Panc1 (cell line): ENCODE measurements around the gene GYPA. TPM values are rescaled to one million over a fixed set of nuclear protein-coding genes. Genes with fewer than 3 reads are reported as not detected.
"Not testable (repeated sequence)": the region's sequence is repeated elsewhere in the genome, so short reads cannot be mapped to it uniquely, and the experiment has no call there.

Source experiments
- ATAC-seq: fragments of 200-7000 bp; cut with Tn5 transposase; 2 replicates; pipeline ENCODE4 v1.9.1; 2020; ENCODE audit warnings: mild to moderate bottlenecking, moderate library complexity
- BruUV-seq: library from RNA; stranded (reverse); fragments of 400-500 nt; replicated peaks from 2 replicates; lab custom pipeline; 2021; lab: Mats Ljungman, UMichigan
- CTCF ChIA-PET: fragments of 300-600 bp; sonication (Branson Sonifier 250); formaldehyde crosslinking; loops from one replicate; lab custom pipeline; 2022; ENCODE audit warnings: antibody characterized with exemption; lab: Charles Lee
- POLR2A ChIA-PET: fragments of 300-600 bp; sonication (Branson Sonifier 250); formaldehyde crosslinking; loops from one replicate; lab custom pipeline; 2022; ENCODE audit warnings: antibody characterized with exemption; lab: Charles Lee
- DNase-seq: peaks from one replicate; pipeline ENCODE4 v3.0.0-alpha.2; 2010; ENCODE audit warnings: low read depth, low spot score
- H3K27ac ChIP-seq: 2 replicates; pipeline ENCODE4 v1.5.1; 2011; ENCODE audit warnings: mild to moderate bottlenecking, low read length, inconsistent platforms
- H3K27me3 ChIP-seq: fragments of 200-500 bp; sonication (Bioruptor generic); 2 replicates; pipeline ENCODE4 v1.6.0; 2014; ENCODE audit warnings: low read length, inconsistent platforms; ENCODE audit not compliant: control insufficient read depth, insufficient read depth
- H3K36me3 ChIP-seq: fragments of 200-500 bp; sonication (Bioruptor generic); 2 replicates; pipeline ENCODE4 v1.5.1; 2014; ENCODE audit warnings: inconsistent platforms, mild to moderate bottlenecking, low read length, moderate library complexity; ENCODE audit not compliant: control insufficient read depth, insufficient read depth
- H3K4me1 ChIP-seq: 2 replicates; pipeline ENCODE4 v1.5.1; 2011; ENCODE audit warnings: inconsistent platforms, mild to moderate bottlenecking, low read length, moderate library complexity; ENCODE audit not compliant: control insufficient read depth, insufficient read depth
- H3K4me3 ChIP-seq, 2 experiments: 2 replicates each; pipeline ENCODE4 v1.5.1; 2011 to 2012; ENCODE audit warnings: low read depth in 2 of 2, low read length in 2 of 2, mild to moderate bottlenecking in 2 of 2, inconsistent platforms in 1 of 2, moderate library complexity in 1 of 2
- H3K9me3 ChIP-seq: fragments of 200-500 bp; sonication (Bioruptor generic); 2 replicates; pipeline ENCODE4 v1.5.1; 2014; ENCODE audit warnings: low read depth, mild to moderate bottlenecking, inconsistent platforms, low read length, moderate library complexity; ENCODE audit not compliant: control insufficient read depth, insufficient read depth
- REST ChIP-seq, 2 experiments: IDR thresholded peaks; 2 replicates each; pipeline ENCODE4 v1.6.1; 2011 to 2012; ENCODE audit warnings: low read depth in 2 of 2, control low read depth in 1 of 2, low read length in 1 of 2, mild to moderate bottlenecking in 1 of 2, moderate library complexity in 1 of 2; ENCODE audit not compliant: insufficient read depth in 1 of 2
- in situ Hi-C: cut with HindIII; loops from 2 replicates; pipeline ENCODE4 v1.10.0; 2016; ENCODE audit warnings: low sequenced_read_pairs, low pct_unique_long_range_greater_than_20kb
- intact Hi-C: fragments of 100-400 bp; cut with micrococcal nuclease; formaldehyde crosslinking; loops from one replicate; pipeline ENCODE4 v1.10.0; 2022; ENCODE audit not compliant: unreplicated experiment
- total RNA-seq: library from RNA; stranded (reverse); gene quantifications from one replicate; pipeline ENCODE4 v1.2.1, GENCODE V29; 2021; ENCODE audit not compliant: unreplicated experiment

GYPA gene
- total RNA-seq, 1 experiment from 2014 or later = not detected

- H3K27me3 ChIP-seq, CTCF ChIA-PET, BruUV-seq, H3K27ac ChIP-seq, H3K36me3 ChIP-seq, intact Hi-C loops, ATAC-seq, H3K4me1 ChIP-seq, H3K9me3 ChIP-seq, POLR2A ChIA-PET, in situ Hi-C loops, H3K4me3 ChIP-seq, DNase-seq: not testable (repeated sequence)
Observed at GRCh38 chr4:144091181-144091580, 49.3 kb downstream of the GYPA start.

- DNase-seq (no peak), ATAC-seq (no peak)
- Histone ChIP-seq H3K36me3 (no peaks in the 10 kb centered on the region), H3K9me3 (no peaks in the 10 kb centered on the region), H3K27ac (no peak overlapping the region), H3K4me1 (no peaks in the 10 kb centered on the region), H3K4me3 (no peak overlapping the region), H3K27me3 (no peaks in the 10 kb centered on the region)
- ChIA-PET POLR2A (no interaction called here), CTCF (no interaction called here)
- intact Hi-C loops (no loop called here), in situ Hi-C loops (no loop called here)
- no TSS peak for BruUV-seq
- no peak for TF ChIP-seq REST (IDR thresholded peaks at IDR 0.05; ENCODE audit: insufficient read depth in 1 of 2, low read depth in 2 of 2, low read length in 1 of 2)
Observed at GRCh38 chr4:144090744-144091143, 49.8 kb downstream of the GYPA start.

- H3K27ac ChIP-seq, BruUV-seq, POLR2A ChIA-PET, H3K4me3 ChIP-seq, H3K9me3 ChIP-seq, in situ Hi-C loops, H3K36me3 ChIP-seq, intact Hi-C loops, CTCF ChIA-PET, H3K4me1 ChIP-seq, H3K27me3 ChIP-seq, DNase-seq, ATAC-seq: not testable (repeated sequence)
Observed at GRCh38 chr4:144082053-144082452, 58.5 kb downstream of the GYPA start.

GRCh38 chr4:144080135-144080534 is 60.4 kb downstream of the GYPA start:
- H3K27ac ChIP-seq, H3K4me3 ChIP-seq, H3K4me1 ChIP-seq, BruUV-seq, intact Hi-C loops, DNase-seq, H3K27me3 ChIP-seq, in situ Hi-C loops, ATAC-seq, POLR2A ChIA-PET, H3K36me3 ChIP-seq, CTCF ChIA-PET, H3K9me3 ChIP-seq: not testable (repeated sequence)

GRCh38 chr4:144078746-144079145 is 61.8 kb downstream of the GYPA start:
- H3K4me1 ChIP-seq, H3K27me3 ChIP-seq, ATAC-seq, H3K27ac ChIP-seq, POLR2A ChIA-PET, BruUV-seq, intact Hi-C loops, in situ Hi-C loops, H3K36me3 ChIP-seq, H3K4me3 ChIP-seq, DNase-seq, CTCF ChIA-PET, H3K9me3 ChIP-seq: not testable (repeated sequence)

- ATAC-seq, H3K36me3 ChIP-seq, H3K27me3 ChIP-seq, BruUV-seq, H3K27ac ChIP-seq, in situ Hi-C loops, DNase-seq, H3K4me3 ChIP-seq, H3K4me1 ChIP-seq, intact Hi-C loops, CTCF ChIA-PET, H3K9me3 ChIP-seq, POLR2A ChIA-PET: not testable (repeated sequence)
Observed at GRCh38 chr4:144061556-144061955, 79.0 kb downstream of the GYPA start.
